Motor neuron (in vitro differentiated cells): ENCODE results near the gene C14orf132. TPM values are rescaled to one million over a fixed set of nuclear protein-coding genes. Genes with fewer than 3 reads are reported as not detected.

Experiments used
- ATAC-seq, 8 experiments: fragments of 200-7000 bp; cut with Tn5 transposase; replicated peaks in 6 of 8; 2 replicates each; pipeline ENCODE4 v1.8.0; 2021; ENCODE audit warnings: mild to moderate bottlenecking in 8 of 8, moderate library complexity in 8 of 8
- H3K27ac ChIP-seq, 2 donors: fragments of 250-450 bp; sonication (Bioruptor Pico); 2 replicates each; pipeline ENCODE4 v1.9.0; 2021; ENCODE audit warnings: antibody characterized with exemption in 2 of 2, mild to moderate bottlenecking in 2 of 2, moderate library complexity in 1 of 2
- H3K4me1 ChIP-seq, 2 donors: fragments of 250-450 bp; sonication (Bioruptor Pico); replicated peaks in 1 of 2; 2 replicates each; pipeline ENCODE4 v1.6.1; 2021; ENCODE audit warnings: antibody characterized with exemption in 2 of 2, mild to moderate bottlenecking in 2 of 2, moderate library complexity in 1 of 2
- H3K4me3 ChIP-seq, 5 donors: fragments of 250-450 bp; sonication (Bioruptor Pico); 2 replicates each; pipeline ENCODE4 v1.9.0; 2021; ENCODE audit warnings: antibody characterized with exemption in 5 of 5, mild to moderate bottlenecking in 5 of 5, moderate library complexity in 4 of 5
- WGBS, 10 experiments: fragments of 450-650 bp; shearing (Covaris generic); methylation state at CpG; one replicate each; pipeline ENCODE4 v1.0.0; 2022; 5-methylcytosine and 5-hydroxymethylcytosine counted together
- in situ Hi-C, 9 experiments: fragments of 400-800 bp; cut with MboI; loops; one replicate each; pipeline ENCODE4 v1.15.0; 2021; ENCODE audit warnings: low sequenced_read_pairs in 9 of 9, low pct_unique_long_range_greater_than_20kb in 2 of 9; ENCODE audit not compliant: unreplicated experiment in 9 of 9
- total RNA-seq, 8 experiments: library from RNA; unstranded; fragments of 300-600 nt; gene quantifications; 2 replicates each; pipeline versions ENCODE4 v1.2.3 to v1.2.4, GENCODE V29; 2022

The C14orf132 gene
- total RNA-seq, 8 experiments from 2014 or later, result 17.9 to 140 (median 66.8) TPM

DNA sequence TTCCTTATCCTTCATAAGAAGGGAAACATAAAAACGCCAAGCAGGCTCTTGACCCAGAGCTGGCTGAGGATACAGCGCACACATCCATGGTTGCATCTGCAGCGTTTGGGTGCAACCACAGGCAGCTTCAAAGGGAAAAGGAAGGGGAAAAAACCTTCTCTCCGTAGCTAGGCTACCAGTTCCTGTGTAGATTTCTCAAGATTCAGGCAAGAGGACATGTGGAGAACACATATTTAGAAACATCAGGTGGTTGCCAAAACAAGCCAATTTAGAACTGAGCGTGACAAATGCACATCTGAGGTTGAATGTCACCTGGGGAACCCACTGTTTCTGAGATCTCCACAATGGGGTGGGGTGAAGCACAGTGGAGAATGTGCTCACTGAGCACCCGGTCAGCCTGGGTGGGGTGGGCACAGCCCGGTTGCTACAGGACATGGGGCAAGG lies 87.2 kb downstream of the C14orf132 start:
- H3K27ac ChIP-seq, result no peak overlapping the region
- 30 to 94% (median 90%) methylated on average over 2 to 6 of the region's 7 CpGs; no CpG with 5 or more reads in 3 of the 10 experiments for WGBS, 10 experiments
- ATAC-seq, result peak in 2 of 8 experiments; percentile 13 to 87
- H3K4me3 ChIP-seq, result no peak overlapping the region
- in situ Hi-C loops, result loop anchor here in 1 of 9 experiments (10.0 kb wide), 1 partner anchor 78 kb away; the partner anchor contains the start of gene BDKRB2
- H3K4me1 ChIP-seq, result peaks cover 8% of the 10 kb centered on the region in 2 donors

DNA sequence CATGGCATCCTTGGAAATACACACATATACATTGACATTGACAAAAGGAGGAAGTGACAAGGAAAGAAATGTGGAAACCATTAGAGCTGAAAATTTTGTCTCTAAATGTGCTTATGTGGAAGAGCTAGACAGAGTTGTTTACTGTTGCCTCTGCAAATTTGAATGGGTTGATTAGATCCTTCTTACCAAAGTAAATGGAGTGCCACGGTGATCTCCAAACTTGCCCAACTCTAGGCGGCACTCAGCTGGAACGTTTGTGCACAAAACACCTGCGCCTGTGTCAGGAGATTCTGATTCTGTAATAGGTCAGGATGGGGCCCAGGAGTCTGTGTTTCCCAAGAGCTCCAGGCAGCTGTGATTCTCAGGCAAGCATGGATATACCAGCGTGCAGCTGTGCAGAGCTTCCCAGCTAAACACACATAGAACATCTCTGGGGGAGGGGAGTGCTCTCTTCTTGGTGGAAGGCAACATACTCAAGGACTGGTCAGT lies 87.7 kb downstream of the C14orf132 start:
- in situ Hi-C loops, result loop anchor here in 1 of 9 experiments (10.0 kb wide), 1 partner anchor 78 kb away; the partner anchor contains the start of gene BDKRB2
- Histone ChIP-seq H3K4me1 (peaks cover 8% of the 10 kb centered on the region in 2 donors), H3K4me3 (no peak overlapping the region), H3K27ac (no peak overlapping the region)
- ATAC-seq, result peak in 1 of 8 experiments; percentile 46
- 0 to 80% (median 73%) methylated on average over 1 to 5 of the region's 5 CpGs; no CpG with 5 or more reads in 7 of the 10 experiments for WGBS, 10 experiments

DNA sequence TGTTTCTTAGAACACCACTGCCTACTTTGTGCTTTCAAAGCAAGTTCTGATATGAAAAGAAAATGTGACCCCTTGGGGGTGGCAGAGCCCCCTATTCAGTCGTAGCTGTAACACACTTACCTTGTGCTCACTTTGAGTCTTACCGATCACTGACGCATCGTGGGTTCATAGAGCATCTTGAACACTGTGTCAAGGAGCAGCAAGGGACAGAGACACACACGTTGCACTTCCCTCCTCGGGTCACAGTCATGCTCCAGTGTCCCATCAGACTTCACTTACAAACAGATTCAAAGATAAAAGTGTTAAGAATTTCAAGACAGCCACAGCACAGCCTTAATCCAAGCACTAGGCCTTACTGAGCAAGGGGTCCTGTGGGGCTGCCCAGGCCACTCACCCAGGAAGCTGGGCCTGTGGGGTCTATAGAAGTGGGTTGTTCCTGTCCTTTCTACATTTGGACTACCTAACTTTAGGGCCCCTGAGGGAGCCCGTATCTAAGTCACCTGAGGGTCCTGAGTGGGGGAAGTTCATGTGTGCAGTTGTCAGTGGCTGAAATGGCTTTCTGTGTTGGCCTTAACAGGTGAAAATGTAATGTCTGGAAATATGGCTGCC lies 90.1 kb downstream of the C14orf132 start:
- WGBS, 10 experiments, result 78 to 97% (median 80%) methylated on average over 1 to 5 of the region's 7 CpGs; no CpG with 5 or more reads in 3 of the 10 experiments
- Histone ChIP-seq H3K4me1 (no peaks in the 10 kb centered on the region), H3K4me3 (no peak overlapping the region), H3K27ac (no peak overlapping the region)
- in situ Hi-C loops, result loop anchor here in 1 of 9 experiments (10.0 kb wide), 1 partner anchor 76 kb away; the partner anchor contains the start of gene BDKRB2
- no peak for ATAC-seq

DNA sequence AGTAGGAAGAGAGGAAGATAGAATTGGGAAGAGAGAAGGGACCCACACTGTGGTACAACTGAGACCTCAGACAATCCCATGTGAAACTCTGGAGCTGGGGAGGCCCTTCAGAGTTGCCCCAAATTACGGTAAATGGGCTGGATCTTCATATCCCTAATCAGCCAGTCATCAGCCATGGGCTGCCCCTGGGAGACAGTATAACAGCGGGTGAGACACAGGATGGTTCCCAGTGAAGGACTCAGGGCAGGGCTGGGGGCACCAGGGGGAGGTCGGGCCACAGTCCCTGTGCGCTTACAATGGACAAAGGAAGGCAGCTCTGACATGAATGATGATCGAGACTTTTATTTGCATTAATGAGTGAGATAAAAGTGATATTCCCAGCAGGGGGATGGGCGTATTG lies 91.2 kb downstream of the C14orf132 start:
- ATAC-seq, result no peak
- 73 to 100% (median 87%) methylated on average over 1 to 4 of the region's 6 CpGs; no CpG with 5 or more reads in 1 of the 10 experiments for WGBS, 10 experiments
- Histone ChIP-seq H3K27ac (no peak overlapping the region), H3K4me1 (no peaks in the 10 kb centered on the region), H3K4me3 (no peak overlapping the region)
- in situ Hi-C loops, result no loop called here

DNA sequence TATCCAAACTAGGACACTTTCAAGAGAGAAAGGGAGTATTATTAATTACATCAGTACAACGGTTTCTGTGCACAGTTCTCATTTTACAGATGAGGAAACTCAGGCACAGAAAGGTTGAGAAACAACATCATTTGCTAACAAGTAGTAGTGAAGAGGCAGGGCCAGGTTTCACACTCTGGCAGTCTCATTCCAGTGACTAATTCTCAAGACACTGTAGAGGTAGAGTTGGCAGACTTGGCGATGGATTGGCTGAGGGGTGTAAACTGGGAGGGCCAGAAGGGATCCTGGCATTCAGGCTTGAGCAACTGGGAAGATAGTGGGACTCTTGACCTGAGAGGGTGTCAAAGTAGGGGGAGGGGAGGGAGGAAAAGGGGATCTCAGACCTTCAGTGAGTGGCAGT lies 91.7 kb downstream of the C14orf132 start:
- ATAC-seq, result no peak
- Histone ChIP-seq H3K4me3 (no peak overlapping the region), H3K27ac (no peak overlapping the region), H3K4me1 (no peaks in the 10 kb centered on the region)
- in situ Hi-C loops, result no loop called here
- 13 to 100% (median 77%) methylated on average over 1 to 2 of the region's 2 CpGs; no CpG with 5 or more reads in 3 of the 10 experiments for WGBS, 10 experiments

DNA sequence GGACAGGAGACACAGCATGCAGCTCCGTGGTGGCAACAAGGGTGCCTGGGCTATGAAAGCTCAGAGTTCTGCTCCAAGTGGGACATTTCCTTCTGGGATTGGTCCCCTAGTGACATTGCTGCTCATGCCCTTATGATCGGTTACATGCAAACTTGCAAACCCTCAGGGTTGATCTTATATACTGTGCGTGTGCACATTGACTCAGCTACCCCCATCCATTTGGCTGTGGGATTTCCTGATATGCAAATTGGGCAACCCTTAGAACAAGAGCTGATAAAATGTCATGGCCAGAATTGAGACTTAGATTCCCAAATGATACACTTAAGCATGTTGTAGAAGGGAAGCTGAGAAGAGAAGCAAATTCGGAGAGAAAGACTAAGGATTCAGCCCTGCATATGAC lies 92.7 kb downstream of the C14orf132 start:
- no peak for ATAC-seq
- in situ Hi-C loops, result no loop called here

DNA sequence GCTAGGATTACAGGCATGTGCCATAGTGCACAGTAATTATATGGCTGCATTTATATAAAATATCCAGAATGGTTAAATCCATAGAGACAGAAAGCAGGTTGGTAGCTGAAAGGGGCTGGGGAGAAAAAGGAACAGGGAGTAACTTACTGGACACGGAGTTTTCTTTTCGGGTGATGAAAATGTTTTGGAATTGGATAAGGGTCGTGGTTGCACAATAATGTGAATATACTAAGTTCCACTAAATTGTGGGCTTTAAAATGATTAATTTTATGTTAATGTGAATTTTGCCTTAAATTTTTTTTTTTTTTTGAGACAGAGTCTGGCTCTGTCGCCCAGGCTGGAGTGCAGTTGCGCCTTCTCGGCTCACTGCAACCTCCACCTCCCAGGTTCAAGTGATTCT lies 95.3 kb downstream of the C14orf132 start:
- ATAC-seq, result no peak
- in situ Hi-C loops, result no loop called here
- no peak overlapping the region for H3K4me3 ChIP-seq
- H3K4me1 ChIP-seq, result no peaks in the 10 kb centered on the region
- no peak overlapping the region for H3K27ac ChIP-seq
- 66 to 96% (median 88%) methylated on average over 3 to 6 of the region's 6 CpGs; no CpG with 5 or more reads in 3 of the 10 experiments for WGBS, 10 experiments

More for the DNA sequence above, 92.7 kb downstream of the C14orf132 start:
- 0 to 92% (median 60%) methylated on average over 1 to 4 of the region's 4 CpGs; no CpG with 5 or more reads in 1 of the 10 experiments for WGBS, 10 experiments
- H3K4me3 ChIP-seq, result no peak overlapping the region
- H3K27ac ChIP-seq, result no peak overlapping the region
- no peaks in the 10 kb centered on the region for H3K4me1 ChIP-seq

DNA sequence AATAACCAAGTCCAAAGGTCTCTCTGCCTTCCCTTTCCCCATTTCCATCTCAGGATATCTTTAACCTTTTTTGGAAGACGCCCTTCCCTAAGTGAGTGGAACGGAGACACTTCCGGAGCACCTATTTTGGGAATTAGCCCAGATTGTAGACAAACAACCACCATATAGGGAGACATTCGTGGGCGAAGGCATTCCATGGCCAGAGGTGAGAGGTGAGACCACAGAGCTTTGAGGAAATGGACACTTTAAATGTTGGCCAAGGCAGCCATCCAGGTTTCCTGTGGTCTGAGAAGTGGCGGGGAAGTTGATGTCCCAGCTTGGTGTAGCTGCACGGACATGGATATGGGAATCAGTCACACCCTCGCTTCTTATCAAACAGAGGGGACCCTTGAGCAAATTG lies 96.1 kb downstream of the C14orf132 start:
- in situ Hi-C loops, result no loop called here
- no peak for ATAC-seq

DNA sequence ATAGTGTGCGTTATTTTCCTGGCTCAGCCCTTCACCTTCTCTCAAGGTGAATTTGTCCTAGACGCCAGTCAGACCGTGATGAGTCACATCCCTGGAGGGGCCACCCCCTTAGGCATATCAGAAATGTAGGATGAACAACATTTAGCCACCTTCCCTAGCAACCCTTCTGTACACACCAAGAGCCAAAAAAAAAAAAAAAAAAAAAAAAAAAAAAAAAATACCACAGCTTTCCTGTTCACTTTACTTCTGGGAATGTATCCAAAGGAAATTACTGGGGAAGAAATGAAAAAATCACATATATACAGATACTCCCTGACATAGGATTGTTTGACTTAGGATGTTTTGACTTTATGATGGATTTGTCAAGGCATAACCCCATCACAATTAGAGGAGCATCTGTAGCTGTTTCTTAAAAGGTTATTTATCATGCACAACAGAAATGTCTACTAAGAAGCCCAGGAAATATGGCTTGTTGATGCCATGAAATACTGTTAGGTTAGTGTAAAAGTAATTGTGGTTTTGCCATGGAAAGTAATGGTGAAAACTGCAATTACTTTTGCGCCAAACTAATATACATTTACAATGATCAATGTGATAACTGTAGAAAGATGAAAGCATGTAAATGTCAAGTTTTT lies 97.3 kb downstream of the C14orf132 start:
- Histone ChIP-seq H3K4me1 (no peaks in the 10 kb centered on the region), H3K4me3 (no peak overlapping the region), H3K27ac (no peak overlapping the region)
- in situ Hi-C loops, result no loop called here
- ATAC-seq, result peak in 6 of 8 experiments; percentile 50 to 87 (median 56)
- WGBS, 10 experiments, result 0 to 83% (median 37%) methylated on average over 1 to 3 of the region's 4 CpGs; no CpG with 5 or more reads in 2 of the 10 experiments

More for the DNA sequence above, 96.1 kb downstream of the C14orf132 start:
- no peak overlapping the region for H3K4me3 ChIP-seq
- WGBS, 10 experiments, result 67 to 100% (median 86%) methylated on average over 1 to 8 of the region's 8 CpGs; no CpG with 5 or more reads in 2 of the 10 experiments
- H3K27ac ChIP-seq, result no peak overlapping the region
- no peaks in the 10 kb centered on the region for H3K4me1 ChIP-seq

DNA sequence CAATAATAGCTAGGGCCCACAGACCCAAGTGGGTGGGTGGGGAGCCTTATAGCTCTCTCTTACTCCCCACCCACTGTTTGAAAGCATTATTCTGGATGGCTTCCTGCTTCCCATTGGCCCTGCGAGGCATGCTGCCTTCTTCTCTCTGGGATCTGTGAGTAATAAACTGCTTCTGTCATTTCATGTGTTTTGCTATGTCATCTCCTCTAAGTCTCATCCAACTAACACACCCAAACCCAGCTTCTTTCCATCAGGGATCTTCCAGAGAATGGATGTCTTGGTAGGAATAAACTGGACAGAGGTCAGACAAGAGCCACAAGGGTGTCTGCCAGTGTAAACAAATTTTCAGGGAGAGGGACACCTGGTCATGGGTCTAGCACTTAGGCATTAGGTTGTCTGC lies 99.1 kb downstream of the C14orf132 start:
- no CpG with 5 or more reads among the region's 1 CpG for WGBS, 10 experiments
- Histone ChIP-seq H3K4me3 (no peak overlapping the region), H3K4me1 (no peaks in the 10 kb centered on the region), H3K27ac (no peak overlapping the region)
- in situ Hi-C loops, result no loop called here
- peak in 2 of 8 experiments; percentile 58 to 73 for ATAC-seq

DNA sequence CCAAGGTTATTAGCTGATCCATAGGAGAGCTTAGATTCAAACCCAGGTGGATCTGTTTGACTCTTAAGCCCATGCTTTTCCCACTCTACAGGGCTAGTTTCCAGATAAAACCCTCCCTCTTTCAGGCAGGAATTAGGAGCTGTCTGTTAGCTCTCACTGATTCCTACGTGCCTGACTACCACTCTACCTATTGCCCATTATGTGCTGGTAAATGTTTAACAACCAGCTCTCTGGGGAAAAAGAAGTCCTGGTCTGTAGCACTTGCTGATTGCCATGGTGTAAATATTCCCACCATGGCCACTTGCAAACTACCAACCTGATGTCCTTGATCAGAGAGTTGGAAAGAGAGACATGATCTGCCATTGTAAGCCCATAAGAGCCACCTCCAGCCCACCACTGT lies 100.0 kb downstream of the C14orf132 start:
- ATAC-seq, result no peak
- H3K4me3 ChIP-seq, result no peak overlapping the region
- in situ Hi-C loops, result no loop called here
- H3K27ac ChIP-seq, result no peak overlapping the region
- no peaks in the 10 kb centered on the region for H3K4me1 ChIP-seq
- WGBS, 10 experiments, result 33% methylated on average over 1 of the region's 1 CpG; no CpG with 5 or more reads in 9 of the 10 experiments

DNA sequence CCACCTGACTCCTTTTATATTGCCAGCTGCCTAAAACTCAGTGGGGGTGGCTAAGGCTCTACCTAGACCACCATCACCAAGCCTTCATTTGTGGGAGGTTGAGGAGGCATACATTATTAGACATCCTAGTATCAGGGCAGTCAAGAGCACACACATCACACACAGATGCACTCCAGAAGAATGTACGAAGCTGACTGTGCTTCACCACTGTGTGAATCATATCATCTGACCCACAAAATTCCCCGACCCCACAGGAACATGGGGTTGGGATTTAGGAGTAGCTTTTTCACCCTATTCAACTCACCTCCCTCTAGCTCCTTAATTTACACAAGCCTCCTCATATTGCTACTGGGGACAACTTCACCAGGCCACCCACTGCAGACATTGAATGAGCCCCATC lies 100.7 kb downstream of the C14orf132 start:
- H3K27ac ChIP-seq, result no peak overlapping the region
- ATAC-seq, result no peak
- no peak overlapping the region for H3K4me3 ChIP-seq
- no peaks in the 10 kb centered on the region for H3K4me1 ChIP-seq
- in situ Hi-C loops, result no loop called here
- 40 to 70% (median 44%) methylated on average over 1 to 2 of the region's 2 CpGs; no CpG with 5 or more reads in 6 of the 10 experiments for WGBS, 10 experiments

DNA sequence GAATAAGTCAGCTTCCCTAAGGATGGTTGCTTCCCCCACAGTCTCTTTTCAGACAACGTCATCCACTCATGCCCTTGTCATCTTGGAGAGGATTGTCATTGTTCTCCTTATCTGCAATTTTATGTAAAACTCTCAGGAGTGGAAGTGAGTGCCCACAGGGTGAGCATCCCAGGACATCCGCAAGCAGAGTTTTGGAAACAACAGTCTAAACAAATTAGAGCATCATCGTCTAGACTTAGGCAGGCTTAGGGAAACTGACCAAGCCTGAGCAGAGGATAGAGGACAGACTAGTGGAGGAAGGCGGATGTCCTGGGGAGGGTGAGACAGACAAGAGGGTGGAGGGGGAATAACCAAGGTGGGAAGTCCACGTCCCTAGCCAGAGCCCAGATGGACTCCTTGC lies 101.8 kb downstream of the C14orf132 start:
- ATAC-seq, result no peak
- in situ Hi-C loops, result no loop called here
- Histone ChIP-seq H3K4me3 (no peak overlapping the region), H3K27ac (no peak overlapping the region), H3K4me1 (peaks cover 0 to 3% of the 10 kb centered on the region in 2 donors)
- 43 to 100% (median 81%) methylated on average over 1 to 4 of the region's 5 CpGs; no CpG with 5 or more reads in 2 of the 10 experiments for WGBS, 10 experiments
